GM21367 (cell line): ENCODE results near the gene REXO5.

Experiments
- ATAC-seq: cut with Tn5 transposase; IDR thresholded peaks from one replicate; pipeline ENCODE4 v1.9.1; 2021; ENCODE audit not compliant: unreplicated experiment

The REXO5 gene

DNA sequence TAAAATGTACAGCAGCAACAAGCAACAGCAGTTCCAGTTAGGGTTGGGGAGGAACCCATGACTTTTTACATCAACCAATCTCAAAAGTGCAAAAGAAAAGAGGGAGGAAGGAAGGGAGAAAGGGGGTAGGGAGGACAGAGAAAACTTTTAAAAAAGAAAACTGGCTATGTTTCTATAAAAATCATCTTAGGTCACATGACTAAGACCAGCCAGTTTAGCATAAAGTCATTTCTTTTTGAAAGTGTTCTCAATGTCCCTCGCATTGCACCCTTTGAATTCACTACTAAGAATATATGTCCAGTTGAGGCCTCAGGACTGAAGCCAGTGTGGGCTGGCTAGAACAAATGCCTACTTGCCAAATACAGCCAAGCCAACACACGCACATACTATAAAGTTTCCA, 64.9 kb downstream of the REXO5 start:
- no peak for ATAC-seq

DNA sequence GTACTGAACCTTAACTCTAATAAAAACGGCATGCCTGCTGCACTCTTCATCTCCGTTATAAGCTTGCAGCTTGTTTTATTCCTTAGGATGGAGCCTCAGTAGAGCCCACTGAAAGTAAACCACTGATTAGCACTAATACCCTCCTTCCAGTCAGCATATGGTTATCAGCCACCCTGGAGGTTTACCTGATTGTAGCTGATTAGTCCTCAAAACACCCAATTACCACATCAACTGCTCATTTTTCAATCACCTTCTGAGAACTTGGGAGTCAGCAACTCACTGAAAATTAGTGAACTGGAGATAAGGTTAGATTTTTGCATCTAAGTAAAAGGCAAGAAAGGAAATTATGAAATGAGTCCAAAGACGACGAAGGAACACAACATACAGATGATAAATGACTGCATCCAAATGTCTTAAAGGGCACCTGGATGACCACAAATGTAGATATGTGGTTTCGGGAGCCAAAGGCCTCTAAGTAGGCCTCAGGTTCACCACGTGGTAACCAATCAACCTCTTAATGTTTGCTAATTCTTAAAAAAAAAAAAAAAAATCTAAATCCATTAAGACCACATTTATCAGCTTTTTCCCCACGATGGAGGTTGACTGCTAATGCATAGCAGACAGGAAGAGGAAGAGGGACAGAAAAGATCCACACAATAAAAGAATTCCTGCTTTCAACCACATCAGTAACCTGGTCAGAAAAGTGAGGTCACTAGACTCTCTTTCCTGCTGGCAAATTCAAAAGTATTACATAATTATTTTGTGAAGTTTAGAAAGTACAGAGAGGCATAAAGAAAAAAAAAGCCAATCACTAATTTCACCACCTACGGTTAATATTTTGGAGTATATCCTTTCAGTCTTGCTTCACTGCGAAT, 65.9 kb downstream of the REXO5 start:
- ATAC-seq, result no peak

DNA sequence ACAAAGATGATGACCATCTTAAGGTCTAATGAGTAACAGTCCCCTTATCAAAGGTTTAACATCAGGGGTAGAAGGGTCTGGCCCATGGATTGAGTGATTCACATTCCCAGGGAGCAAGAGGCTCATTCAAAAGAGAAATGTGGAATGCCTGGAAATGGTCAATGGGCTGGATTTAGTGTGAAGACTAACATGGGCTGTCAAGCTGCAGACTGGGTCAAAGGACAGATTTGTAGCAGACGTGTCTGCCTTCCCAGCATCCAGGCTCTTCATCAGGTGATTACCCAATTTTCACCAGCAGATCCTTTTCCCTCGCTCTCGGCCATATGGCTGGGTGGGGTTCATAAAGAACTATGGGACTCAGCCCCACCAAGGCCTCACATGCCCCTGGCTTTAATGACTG, 67.0 kb downstream of the REXO5 start:
- no peak for ATAC-seq

DNA sequence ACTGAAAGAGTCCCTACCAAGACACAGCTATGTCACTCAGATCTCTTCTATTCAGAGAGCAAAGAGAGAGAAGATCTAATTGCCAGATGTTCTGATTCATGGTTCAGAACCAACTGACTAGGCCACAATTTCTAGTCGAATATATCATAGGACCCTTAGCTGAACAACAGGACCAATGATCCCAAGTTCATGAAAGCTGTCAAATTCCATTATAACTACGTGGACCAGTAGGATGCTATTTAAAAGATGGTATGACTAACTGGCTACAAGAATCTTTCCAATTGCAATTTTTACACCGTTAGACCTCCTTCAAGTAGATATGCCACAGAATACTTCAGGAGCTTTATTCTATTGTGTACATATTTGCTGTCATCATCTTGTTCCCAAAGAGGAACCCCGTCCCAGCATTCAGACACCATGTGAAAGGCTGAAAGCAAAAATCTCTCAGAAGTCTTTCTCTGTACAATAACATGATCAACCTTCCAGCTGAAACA, 67.8 kb downstream of the REXO5 start:
- no peak for ATAC-seq

DNA sequence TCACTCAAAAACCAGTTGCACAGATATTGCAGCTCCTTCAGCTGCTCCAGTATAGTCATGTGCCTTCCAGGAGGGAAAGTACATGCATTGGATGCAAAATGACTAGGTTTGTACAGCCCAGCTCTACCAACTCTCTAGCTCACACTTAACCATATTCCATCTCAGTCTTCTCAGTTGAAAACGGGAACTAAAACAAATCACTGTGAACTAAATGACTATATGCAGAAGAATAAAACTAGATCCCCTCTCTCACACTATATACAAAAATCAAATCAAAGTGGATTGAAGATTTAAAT, 69.0 kb downstream of the REXO5 start:
- ATAC-seq, result no peak

DNA sequence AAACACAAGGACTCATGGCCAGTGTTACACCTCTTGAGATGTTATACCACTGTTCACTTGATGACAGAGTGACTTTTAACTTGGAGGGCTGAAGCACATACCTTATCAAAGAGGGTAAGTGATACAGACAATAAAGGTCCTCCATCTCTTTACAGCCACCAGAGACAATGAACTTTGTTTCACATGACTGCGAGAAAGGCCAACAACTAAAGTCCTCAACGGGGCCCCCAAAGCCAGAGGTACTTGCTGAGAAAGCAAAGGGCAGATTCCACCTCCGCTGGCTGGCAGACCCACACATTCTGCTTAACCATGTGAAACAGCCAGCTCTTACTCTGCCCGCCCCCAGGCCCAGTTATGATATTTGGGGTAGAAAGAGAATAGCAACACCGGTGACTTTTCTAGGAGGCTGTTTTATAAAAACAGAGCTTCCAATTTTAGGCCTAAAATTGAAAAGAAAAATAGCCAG, 72.4 kb downstream of the REXO5 start:
- no peak for ATAC-seq

DNA sequence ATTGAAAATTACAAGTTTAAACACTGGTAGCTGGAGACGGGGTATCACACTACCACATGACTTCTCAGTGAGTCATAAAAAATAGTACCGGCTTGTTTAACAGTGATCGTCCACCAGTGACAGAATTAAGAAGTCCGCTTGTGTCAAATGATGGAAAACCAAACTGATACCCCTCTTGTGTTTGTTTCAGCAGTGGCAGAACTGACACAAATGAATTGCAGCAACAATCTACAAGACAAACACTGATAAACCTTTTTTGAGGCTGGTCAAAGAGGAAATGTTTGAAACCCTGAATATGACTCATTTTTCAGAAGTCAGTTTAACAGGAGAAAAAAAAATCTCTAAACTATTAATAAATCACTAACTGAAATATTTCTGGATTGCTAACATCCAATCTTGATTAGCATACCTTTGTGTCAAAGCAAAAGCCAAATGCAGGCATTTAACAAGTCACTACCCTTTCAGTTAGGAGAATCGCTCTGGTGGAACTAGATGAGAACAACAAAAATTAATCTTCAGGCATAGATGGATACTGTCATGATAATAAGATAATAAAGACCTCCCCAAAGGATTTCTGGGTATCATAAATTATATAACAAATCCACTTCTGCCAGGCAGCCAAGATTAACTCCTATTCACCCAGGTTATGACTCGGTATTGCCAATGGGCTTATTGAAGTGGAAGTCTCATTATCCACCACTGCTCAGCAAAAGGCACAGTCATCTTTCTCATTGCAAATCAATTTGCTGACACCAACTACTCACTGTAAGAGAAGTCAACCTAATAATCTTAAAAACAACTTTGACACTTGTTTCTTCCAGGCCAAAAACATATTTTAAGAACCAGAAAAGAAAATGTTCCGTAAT, 73.1 kb downstream of the REXO5 start:
- ATAC-seq, result no peak

DNA sequence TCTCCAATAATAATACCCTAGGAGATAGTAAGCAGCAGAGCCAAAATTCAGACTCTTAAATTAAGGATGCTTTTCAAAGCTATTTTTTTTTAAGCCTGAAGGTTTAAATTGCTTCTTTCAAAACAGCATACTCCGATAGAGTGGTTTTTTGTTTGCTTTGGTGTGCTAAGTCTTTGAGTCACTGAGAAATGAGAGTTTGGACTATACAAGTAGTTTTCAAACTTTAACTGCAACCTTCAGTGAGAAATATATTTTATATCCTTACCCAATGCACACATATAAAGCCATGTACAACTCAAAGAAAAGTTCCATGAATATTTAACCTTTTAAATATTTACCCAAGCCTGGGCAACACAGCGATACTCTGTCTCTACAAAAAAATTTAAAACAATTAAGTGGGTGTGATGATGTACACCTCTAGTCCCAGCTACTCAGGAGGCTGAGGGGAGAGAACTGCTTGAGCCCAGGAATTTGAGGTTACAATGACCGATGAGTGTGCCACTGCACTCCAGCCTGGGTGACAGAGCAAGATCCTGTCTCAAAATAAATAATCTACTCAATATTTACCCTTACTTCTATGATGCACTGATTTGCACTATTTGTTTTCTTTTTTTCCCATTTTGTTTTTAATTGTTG, 74.7 kb downstream of the REXO5 start:
- ATAC-seq, result no peak

DNA sequence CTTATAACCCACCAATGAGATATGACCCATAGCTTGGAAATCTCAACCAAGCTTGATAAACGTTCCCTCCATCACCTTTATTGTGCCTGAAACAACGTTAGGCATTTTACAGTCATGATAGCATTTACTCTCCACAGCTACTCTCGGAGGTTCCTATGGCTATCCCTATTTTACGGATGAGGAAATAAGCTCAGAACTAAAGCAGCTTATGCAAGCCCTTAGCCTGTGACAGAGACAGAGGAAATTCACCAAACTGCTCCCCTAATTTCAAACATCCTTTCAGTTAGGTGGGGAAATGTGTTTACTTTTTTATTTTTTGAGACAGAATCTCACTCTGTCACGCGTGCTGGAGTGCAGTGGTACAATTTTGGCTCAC, 75.2 kb downstream of the REXO5 start:
- no peak for ATAC-seq

DNA sequence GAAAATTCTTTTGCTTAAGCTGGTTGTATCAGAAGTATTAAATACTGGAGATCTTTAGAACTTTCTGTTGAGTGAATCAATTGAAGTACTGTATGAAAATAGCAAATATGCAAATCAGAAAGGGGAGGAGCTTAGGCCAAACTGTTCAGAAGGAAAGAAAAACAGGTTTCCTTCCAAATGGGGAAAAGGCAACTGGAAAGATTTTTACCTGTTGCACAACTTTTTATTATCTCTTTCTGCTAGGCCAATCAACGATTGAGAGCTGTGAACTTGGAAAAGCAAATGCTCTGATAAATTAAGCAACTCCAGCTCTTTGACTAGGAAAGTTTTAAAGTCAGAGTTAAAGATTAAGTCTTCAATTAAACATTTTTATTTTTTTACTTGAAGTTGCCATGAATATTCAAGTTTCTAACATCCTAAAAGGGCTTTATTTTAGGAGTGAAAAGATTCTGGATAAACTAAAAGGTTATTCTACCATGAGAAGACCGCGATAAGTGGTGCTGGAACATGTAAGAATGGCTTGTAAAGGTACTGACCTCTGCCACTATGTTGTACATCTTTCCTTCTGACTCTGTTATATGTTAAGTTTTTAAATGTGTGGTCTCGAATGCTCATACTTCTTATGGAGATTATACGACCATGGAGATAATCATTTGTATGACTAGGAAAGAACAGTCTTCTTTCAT, 77.4 kb downstream of the REXO5 start:
- no peak for ATAC-seq

DNA sequence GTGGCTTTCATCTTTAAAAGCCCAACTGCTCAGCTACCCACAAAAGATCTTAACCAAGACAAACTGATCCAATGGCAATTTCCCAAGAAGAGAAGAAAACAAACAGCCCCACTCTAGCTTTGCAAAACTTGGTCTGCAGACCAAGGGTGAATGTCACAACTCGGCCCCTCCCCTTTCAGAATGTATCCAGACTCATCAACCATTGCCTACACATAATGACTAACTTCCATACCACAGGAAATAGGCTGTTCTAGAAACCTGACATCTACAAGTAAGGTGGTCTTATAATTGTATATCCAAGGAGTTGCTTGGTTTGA, 77.9 kb downstream of the REXO5 start:
- no peak for ATAC-seq

DNA sequence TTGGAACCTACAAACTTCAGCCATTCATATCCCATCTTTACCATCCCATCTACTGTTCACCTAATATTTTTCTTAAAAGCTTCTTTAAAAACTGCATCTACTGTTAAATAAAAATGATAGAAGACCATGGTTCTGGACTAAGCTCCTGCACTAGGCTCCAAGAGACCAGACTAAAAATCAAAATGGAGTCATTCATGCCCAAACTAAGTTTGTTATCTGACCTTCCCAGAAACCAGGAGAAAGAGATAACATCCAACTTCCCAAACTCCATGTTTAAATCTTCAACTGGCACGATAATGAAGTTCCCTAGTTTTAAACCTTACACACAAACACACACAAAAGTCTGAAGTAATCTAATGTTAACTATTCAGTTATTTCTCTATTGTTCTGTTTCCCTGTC, 80.0 kb downstream of the REXO5 start:
- no peak for ATAC-seq

DNA sequence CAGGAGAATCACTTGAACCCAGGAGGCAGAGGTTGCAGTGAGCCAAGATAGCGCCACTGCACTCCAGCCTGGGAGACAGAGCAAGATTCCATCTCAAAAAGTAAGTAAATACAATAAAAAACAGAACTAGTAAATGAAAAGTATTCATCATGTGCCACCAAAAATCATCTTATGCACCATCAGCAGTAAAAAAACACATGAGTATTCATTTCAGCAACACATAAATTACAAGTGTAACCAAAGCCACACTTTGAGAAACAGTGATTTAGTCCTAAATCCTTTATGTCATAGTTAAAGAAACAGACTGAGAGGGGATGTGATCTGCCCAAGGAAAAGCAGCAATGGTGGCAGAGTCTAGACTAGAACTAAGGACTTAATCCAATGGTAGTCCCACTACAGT, 80.9 kb downstream of the REXO5 start:
- no peak for ATAC-seq

DNA sequence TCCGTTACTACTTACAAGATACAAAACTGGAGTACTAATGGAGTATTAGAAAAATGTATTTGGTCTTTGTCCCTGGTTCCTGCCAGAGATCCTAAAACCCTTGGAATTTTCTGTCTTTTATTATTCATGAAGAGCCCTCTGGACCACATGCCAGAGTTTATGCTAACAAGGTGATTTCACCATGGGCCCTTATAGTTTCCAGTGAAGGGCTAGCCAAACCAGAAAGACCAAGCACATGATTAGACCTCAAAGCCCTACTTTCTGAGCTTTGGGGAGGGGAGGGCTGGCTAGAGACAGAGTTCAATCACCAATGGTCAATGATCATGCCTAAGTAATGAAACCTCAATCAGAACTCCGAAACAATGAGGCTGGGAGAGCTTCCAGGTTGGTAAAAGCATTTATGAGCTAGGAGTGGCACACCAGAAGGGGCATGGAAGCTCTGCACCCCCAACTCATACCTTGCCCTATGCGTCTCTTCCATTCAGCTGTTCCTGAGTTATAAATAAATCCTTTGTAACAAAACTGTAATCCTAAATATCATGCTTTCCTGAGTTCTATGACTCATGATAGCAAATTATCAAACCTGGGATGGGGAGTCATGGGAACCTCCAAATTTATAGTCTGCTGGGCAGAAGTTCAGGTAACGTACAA, 83.4 kb downstream of the REXO5 start:
- no peak for ATAC-seq

DNA sequence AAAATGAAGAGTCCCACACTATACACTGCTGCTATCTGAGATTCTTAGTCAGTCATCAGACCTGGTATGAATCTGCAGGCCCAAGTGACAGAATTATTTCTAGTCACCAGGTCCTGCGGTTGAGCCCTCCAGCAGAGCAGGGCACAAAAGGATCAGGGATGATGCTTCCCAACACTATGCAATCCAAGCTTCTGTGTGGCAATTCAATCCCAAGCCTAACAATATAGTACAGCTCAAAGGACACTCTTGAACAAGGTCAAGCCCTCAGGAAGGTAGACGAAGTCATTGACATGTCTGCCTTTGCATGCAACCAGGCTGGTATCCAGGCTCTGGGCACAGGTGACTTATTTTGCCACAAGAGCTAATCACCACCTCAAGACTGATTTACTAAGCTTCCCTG, 88.1 kb downstream of the REXO5 start:
- ATAC-seq, result no peak

DNA sequence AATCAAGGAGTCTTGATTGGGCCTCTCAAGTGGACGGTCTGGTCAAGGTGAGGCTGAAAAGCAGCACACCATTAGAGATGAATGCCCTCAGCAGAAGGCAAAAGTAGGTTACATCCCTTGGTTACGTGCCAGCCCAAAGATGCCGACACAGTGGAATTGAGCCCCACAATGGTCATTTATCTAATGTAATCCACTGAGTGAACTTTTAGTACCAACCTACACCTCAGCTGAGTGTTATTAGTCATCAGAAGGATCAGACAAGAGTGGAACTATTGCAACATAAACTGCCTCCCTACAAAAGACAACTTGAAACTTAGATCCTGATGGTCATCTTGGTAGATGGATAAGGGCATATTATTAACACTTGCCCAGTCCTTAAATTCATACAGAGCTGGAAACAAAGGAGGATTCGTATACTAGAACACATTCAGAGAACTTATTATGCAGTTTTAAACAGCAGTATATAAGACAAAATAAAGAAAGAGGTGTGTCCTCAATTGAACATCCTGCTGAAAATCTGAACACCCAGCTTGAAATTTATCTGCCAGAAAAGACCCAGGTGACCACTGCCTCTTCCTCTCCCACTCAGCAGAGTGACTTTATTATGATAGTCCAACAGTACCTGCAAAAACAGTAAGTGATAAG, 91.0 kb downstream of the REXO5 start:
- no peak for ATAC-seq

DNA sequence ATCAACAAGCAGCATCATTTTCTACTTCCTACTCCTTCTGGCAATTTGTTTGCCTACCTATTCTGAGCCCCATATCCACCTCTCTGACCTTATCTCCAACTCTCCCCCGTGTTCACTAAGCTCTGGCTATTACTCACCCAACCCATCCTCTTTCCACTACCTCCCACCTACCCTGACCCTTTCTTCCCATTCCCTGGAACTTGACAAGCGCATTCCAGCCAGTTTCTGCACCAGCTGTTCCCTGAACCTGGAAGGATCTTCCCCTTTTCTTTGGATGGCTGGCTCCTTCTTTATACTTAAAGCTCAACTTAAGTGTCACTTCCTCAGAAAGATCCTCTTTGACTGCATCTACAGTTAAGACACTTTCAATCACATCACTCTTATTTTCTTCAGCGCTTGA, 91.6 kb downstream of the REXO5 start:
- no peak for ATAC-seq

DNA sequence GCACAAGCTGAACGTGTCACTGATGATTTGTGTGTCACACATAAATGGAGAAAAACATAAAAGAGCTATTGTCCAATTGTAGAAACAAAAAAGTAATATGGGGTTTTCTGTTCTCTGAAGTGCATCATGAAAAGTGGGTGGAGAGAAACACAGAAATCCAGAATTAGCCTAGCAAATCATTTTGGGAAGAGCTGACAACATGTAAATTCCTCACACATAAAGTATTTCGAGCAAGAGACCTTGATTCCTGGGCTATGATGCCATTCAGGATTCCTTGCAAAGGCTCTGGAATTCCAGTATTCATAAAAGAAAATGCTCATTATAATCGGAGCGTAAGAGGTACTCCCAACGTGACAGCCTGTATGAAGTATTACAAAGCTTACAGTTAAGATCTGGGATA, 92.7 kb downstream of the REXO5 start:
- no peak for ATAC-seq
